HG03066 (cell line): ENCODE results near the gene GALE.
A peak's percentile ranks its signal among the peaks of the same experiment; 100 is the strongest.
"Not testable (repeated sequence)": the region's sequence is repeated elsewhere in the genome, so short reads cannot be mapped to it uniquely, and the experiment has no call there.

Experiments used
- ATAC-seq: cut with Tn5 transposase; IDR thresholded peaks from one replicate; pipeline ENCODE4 v1.9.1; 2021; ENCODE audit warnings: low read depth; ENCODE audit not compliant: unreplicated experiment

GALE gene

DNA sequence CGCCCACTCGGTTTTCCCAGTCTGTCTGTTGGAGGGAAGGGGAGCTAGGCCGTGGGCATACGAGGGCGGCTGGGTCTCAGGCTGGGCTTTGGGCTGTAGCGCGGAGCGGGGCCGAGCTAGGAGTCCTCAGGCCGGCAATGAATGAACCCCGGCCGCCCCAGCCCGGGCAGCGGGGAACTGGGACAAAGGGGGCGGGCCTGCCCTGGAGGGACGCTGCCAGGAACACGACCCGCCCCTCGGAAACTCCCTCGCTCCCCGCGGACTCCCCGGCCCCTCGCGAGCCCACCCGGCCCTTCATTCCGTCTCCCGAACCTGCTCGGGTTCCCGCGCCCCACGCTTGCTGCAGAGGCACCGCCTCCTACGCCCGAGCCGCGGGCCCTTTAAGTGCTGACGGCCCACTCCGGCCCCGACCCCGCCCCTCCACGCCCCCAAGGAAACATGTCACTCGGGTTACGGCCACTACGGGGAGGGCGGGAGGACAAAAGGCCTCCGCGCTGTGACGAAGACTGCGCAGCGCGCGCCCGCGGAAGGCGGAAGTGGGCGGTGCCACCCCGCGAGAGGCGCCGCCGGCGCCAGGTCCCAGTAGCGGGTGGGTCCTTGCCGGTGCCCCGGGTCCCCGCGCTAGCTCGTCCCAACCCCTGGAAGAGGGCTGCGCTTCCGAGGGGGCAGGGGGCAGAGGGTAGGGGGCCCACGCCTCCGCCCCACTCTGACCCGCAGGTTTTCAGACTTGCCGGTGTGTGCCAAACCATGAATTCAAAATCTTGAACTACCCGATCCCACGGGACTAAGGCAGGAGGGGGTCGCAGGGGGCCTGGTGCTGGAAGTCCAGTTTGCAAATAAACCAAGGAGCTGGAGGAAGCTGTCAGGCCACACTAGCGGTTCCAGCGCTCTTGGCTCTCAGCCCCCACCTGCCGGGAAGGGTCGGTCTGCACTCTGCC, at the start of gene GALE:
Gene GALE, minus strand, starts transcription at position 355 of the 938 bp plus-strand sequence. CDS start 1,747 bp downstream, outside the sequence.
- ATAC-seq: peak; percentile 79

DNA sequence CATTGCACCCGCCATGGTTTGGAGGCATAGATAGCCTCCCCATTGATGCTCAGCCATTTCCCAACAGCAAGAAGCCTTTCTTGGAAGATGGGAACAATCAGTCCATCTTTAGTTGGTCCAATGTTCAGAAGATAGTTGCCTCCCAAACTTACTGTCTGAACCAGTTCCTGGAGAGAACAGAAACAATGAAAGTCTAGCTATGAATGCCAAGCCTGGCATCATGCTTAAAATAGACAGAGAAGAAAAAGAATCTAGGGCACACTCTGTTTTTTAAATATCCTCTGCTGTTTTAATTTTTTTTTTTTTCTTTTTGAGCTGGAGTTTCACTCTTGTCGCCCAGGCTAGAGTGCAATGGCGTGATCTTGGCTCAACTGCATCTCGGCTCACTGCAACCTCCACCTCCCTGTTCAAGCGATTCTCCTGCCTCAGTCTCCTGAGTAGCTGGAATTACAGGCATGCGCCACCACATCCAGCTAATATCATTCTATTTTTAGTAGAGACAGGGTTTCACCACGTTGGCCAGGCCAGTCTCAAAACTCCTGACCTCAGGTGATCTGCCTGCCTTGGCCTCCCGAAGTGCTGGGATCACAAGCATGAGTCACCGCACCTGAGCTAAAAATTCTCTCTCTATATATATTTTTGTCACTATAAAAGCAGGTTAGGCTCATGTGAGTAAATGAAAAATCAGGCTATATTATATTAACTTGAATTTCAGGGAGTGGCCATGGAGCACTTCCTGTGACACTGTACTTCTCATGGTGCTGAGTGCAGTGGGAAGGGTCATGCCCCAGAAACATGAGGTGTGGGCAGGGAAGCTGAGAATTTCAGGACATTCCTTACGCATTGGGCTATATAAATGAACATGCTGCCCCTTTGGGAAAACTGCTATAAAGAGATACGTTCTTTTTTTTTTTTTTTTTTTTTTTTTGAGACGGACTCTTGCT, 48.4 kb upstream of the GALE start:
- no peak for ATAC-seq

DNA sequence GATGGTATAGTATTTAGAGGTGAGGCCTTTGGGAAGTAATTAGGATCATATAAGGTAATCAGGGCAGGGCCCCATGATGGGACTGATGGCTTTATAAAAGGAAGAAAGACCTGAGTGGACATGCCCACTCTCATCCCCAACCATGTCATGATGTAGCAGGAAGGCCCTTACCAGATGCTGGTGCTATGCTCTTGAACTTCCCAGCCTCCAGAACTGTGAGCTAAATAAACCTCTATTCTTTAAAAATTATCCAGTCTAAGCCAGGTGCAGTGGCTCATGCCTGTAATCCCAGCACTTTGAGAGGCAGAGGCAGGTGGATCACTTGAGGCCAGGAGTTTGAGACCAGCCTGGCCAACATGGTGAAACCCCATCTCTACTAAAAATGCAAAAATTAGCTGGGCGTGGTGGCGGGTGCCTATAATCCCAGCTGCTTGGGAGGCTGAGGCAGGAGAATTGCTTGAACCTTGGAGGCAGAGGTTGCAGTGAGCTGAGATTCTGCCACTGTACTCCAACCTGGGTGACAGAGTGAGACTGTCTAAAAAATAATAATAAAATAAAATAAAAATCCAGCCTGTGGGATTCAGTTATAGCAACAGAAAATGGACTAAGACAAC, 47.0 kb upstream of the GALE start:
- ATAC-seq: not testable (repeated sequence)

DNA sequence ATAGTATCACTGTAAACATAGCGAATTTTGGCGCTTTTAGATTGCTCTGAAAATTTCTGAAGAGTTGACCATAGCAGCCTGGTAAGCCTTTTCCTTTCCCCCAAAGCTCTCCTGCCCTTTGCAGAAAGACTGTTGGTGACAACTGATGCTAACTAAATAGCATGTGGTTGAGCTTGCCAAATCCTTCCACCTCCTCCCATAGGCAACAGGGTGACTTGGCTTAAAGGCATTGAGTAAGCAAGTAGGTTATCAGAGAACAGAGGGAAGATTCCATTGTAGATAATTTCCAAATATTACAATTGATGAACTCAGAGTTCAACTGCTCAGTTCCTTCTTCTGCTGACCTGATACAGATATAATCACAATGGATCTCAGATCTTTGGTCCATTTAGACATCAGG, 44.6 kb upstream of the GALE start:
- no peak for ATAC-seq

DNA sequence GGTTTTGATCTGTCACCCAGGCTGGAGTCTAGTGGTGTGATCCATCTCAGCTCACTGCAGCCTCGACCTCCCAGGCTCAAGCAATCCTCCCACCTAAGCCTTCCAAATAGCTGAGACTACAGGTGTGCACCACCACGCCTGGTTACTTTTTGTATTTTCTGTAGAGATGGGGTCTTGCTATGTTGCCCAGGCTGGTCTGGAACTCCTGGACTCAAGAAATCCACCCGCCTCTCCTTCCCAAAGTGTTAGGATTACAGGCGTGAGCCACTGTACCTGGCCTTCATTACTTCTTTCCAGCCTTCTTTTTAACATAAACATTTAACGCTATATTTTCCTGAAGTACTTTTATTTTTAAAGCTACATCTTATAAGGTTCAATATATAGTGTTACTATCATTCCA, 43.1 kb upstream of the GALE start:
- ATAC-seq: no peak

DNA sequence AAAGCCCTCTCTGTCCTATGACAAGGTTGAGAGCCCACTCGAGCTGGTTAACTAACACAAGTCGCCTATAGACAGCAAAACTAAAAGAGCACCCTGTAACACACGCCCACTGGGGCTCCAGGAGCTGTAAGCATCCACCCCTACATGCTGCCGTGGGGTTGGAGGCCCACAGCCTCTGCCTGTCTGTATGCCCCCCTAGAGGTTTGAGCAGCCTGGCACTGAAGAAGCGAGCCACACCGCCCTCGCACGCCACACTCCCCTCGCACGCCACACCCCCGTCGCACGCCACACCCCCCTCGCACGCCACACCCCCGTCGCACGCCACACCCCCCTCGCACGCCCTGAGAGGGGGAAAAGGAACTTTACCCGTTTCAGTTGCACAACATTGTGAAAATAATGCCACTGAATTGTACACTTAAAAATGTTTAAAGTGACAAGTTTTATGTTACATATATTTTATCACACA, 37.9 kb upstream of the GALE start:
- ATAC-seq: no peak

DNA sequence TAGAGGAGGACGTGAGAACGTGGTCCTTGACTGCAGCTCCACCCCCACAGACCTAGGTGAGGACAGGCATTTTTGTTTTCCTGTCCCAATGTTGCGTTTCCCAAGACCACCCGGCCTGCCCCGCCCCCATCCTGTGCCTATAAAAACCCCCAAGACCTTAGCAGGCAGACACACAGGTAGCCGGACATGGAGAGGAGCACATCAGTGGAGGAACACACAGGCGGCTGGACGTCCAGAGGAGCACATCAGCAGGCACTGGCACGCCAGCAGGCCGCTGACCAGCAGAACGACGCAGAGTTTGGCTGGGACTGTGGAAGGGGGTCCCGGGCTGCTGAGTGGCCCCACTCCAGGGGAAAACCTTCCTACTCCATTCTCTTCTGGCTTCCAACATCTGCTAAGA, 37.4 kb upstream of the GALE start:
- ATAC-seq: no peak

DNA sequence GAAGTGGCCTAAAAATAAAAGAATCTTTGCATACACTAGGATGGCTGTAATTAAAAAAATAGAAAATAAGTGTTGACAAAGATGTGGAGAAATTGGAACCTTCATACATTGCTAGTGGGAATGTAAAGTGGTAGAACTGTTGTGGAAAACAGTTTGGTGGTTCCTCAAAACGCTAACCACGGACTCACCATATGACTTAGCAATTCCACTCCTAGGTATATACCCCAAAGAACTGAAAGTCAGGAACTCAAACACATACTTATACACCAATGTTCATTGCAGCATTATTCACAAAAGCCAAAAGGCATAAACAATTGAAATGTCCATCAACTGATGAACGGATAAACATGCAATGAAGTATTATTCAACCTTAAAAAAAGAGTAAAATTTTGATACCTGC, 35.5 kb upstream of the GALE start:
- no peak for ATAC-seq

DNA sequence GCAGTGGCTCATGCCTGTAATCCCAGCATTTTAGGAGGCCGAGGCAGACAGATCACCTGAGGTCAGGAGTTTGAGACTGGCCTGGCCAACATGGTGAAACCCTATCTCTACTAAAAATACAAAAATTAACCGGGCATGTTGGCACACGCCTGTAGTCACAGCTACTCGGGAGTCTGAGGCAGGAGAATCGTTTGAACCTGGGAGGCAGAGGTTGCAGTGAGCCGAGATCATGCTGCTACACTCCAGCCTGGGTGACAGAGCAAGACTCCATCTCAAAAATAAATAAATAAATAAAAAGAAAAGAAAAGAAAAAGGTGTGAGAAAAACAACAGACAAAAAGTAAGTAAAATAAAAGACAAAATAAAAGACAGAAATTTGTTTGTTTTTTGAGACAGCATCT, 33.6 kb upstream of the GALE start:
- not testable (repeated sequence) for ATAC-seq

DNA sequence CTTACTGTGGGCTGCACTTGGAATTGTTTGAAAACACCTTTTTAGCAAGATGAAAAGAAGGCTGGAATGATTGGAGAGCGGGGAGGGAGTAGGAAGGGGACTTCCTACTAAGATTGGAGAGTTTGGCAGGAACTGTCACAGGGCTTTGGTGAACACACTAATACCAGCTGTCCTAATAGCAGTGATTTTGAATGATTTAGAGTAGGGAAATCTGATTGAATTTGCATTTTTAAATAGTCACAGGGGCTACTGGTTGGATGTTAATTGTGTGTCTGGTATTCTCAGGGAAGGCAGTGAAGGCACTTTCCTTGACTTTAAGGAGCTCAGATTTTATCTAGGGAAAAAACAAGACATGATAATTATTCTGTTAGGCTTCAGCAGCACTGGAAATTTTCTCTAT, 27.2 kb upstream of the GALE start:
- no peak for ATAC-seq

DNA sequence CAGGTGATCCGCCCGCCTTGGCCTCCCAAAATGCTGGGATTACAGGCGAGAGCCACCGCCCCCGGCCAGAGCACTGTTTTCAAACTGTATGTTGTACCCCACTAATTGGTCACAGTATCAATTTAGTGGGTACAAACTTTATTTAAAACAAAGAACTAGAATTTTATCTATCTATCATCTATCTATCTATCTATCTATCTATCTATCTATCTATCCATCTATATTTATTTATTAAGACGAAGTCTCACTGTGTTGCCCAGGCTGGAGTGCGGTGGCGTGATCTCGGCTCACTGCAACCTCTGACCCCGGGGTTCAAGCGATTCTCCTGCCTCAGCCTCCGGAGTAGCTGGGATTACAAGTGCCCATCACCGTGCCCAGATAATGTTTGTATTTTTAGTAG, 26.0 kb upstream of the GALE start:
- ATAC-seq: not testable (repeated sequence)

DNA sequence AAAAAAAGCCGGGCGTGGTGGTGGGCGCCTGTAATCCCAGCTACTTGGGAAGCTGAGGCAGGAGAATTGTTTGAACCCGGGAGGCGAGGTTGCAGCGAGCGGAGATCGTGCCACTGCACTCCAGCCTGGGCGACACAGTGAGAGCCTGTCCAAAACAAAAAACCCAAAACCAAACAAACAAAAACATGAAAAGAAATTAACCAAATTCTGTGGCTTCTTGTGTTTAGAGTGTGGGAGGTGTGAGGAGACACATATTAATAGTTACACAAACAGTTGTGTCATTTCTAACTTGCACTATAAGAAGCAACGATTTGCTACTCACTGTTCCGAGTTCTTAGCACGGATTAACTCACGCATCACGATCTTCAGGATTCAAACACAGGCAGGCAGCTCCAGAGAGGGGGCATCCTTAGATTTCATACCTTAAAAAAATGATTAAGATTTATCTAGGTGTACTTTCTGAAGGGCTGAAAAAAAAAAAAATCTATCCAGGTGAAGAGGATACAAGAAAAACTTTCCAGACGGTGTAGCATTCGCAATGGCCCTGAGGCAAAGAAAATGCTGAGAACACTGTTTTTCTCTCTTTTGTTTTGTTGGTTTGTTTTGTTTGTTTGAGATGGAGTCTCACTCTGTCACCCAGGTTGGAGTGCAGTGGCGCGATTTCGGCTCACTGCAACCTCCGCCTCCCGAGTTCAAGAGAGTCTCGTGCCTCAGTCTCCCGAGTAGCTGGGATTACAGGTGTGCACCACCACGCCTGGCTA, 25.4 kb upstream of the GALE start:
- ATAC-seq: no peak

DNA sequence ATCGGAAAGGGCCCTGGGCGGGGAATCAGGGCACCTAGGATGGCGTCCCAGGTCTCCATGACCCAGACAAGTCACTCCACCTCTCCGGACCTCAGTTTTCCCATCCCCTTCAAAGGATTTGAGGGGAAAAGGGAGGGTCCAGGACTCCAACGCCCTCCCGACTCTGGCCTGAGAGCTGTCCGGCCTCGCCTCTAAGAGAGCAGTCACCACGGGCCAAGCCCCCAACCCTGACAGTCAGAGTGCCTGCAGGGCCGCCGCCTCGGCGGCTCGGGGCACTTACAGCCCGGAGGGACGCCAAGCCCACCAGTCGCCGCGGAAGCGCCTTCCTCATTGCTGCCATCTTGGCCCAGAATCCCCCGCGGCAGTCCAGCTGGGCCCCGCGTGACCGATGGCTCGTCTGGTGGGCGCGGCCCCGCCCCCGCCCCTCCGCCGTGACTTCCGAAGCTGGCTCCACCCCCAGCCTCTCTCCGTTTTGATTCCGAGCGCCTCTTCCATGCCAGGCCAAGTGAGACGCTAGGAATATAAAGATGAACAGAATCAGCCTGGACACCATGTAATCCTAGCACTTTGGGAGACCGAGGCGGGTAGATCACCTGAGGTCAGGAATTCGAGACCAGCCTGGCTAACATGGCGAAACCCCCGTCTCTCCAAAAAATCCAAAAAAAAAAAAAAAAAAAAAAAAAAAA, 24.7 kb upstream of the GALE start, which contains the start of gene HMGCL:
Gene HMGCL, minus strand, starts transcription at position 354 of the 686 bp plus-strand sequence. Its CDS starts 14 bp downstream, at position 340.
- peak; percentile 89 for ATAC-seq

DNA sequence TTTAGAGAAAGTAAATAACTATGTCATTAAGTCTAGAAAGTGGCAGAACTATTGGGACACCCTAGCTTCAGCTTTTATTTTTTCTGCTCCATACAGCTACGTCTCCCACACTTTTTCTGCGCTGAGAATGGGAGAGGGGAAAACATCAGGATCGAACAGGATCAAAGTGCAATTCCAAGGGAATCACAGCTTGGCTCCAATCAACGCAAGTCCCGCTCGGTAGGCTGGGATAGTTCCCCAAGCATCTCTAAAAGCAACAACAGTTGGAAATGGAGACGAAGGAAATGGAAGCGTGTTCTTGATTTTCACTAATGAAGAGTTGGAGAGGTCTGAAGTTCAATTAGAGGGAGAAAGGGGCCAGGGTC, 24.1 kb upstream of the GALE start:
- ATAC-seq: no peak

DNA sequence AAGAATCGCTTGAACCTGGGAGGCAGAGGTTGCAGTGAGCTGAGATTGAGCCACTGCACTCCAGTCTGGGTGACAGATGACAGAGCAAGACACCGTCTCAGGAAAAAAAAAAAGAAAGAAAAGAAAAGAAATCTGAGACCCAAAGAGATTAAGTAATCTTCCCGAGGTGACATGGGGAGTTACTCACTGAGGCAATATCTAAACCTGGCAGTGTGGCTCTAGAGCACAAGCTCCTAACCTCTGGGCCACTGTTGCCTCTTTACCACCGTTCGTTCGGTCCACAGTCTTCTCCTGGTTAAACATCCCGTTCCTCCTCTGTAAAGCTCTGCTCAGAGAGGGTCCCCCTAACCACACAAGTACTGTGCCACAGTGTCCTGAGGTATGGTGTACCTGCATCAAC, 23.2 kb upstream of the GALE start:
- ATAC-seq: no peak

DNA sequence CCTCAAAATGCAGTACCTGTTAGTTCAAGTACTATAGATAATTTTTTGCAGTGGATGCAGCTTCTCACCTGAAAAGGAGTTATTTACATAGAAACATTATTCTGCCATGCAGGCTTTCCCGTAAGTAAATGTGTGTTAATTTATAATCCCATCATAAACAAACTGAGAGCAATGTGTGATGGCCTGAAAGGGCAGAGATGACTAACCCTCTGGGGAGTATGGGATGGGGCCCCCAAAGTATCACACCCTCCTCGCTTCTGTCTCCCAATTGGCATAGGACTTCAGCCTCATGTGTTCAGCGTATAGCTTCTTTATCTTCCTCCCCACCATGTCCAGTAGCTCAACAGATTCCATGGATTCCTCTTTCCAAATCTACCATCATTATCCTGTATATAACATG, 17.1 kb upstream of the GALE start:
- ATAC-seq: no peak

DNA sequence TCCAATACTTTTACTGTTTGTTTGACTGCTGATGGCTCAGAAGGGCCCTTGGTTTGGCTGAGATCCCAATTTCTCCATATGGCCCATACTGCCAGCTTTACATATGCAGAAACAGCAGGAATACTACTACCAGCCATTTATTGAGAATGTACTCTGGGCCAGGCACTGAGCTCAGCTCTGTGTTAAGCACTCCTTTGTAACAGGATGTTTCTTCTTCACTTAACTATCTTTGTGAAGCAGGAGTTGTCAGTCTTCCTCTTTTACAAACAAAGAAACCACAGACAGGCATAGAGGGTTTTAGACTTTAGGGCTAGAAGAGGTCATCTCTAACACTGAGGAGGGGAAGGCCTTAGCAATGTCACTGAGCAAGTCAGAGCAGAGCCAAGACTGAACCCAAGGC, 16.4 kb upstream of the GALE start:
- no peak for ATAC-seq

DNA sequence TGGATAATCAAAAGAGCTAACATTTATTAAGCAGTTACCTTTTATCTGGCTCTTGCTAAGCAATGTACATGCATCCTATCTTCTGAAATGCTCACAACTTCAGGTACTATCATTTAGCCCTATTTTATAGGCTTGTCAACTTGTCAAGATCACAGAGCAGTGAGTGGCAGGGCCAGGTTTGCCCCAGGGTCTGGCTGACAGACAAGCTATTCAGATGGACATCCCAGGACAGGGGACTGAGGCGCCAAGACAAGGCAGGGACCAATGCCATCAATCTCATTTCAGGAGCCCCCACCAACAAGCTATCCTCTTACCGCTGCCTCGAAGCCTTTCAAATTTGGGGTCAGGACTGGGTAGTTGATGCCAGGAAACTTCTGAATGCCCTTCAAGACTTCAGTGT, 15.8 kb upstream of the GALE start:
- ATAC-seq: no peak

DNA sequence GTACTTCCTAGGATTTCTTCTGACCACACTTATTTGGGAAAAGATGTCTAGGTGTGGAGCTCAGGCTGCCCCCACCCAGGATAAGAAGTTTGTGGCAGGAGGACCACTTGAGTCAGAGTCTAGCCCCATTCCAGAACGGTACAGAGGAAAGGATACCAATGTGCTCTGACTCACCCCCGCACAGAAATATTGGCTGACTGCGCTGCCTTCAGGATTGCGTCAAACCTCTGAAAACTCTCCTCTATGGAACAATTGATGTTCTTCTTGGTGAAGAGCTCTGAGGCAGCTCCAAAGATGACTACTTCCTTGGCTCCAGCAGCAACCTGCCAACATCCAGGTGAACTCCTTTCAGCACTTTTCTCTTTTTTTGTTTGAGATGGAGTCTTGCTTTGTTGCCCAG, 13.5 kb upstream of the GALE start:
- no peak for ATAC-seq
